HG03520 (cell line): ENCODE measurements around the gene CCDC195.
"Not testable (repeated sequence)": the region's sequence is repeated elsewhere in the genome, so short reads cannot be mapped to it uniquely, and the experiment has no call there.

Experiments
- ATAC-seq: cut with Tn5 transposase; IDR thresholded peaks from one replicate; pipeline ENCODE4 v1.9.1; 2021; ENCODE audit warnings: mild to moderate bottlenecking, moderate library complexity; ENCODE audit not compliant: unreplicated experiment

The CCDC195 gene

GRCh38 chr2:224691563-224691962 is 24.6 kb downstream of the CCDC195 start:
- ATAC-seq = no peak

GRCh38 chr2:224690868-224691267 is 25.3 kb downstream of the CCDC195 start:
- ATAC-seq = no peak

- no peak for ATAC-seq
Measured at GRCh38 chr2:224689539-224689938, 26.6 kb downstream of the CCDC195 start.

GRCh38 chr2:224688997-224689396 is 27.2 kb downstream of the CCDC195 start:
- no peak for ATAC-seq

GRCh38 chr2:224687156-224687555 is 29.0 kb downstream of the CCDC195 start:
- no peak for ATAC-seq

GRCh38 chr2:224685121-224685520 is 31.0 kb downstream of the CCDC195 start:
- ATAC-seq = no peak

- no peak for ATAC-seq
Measured at GRCh38 chr2:224682134-224682533, 34.0 kb downstream of the CCDC195 start.

GRCh38 chr2:224671731-224672130 is 44.4 kb downstream of the CCDC195 start:
- ATAC-seq = no peak

- ATAC-seq = no peak
Measured at GRCh38 chr2:224670203-224670602, 46.0 kb downstream of the CCDC195 start.

- ATAC-seq = no peak
Measured at GRCh38 chr2:224669449-224669848, 46.7 kb downstream of the CCDC195 start.

- ATAC-seq = no peak
Measured at GRCh38 chr2:224668123-224668909, 47.8 kb downstream of the CCDC195 start.

GRCh38 chr2:224666951-224667553 is 49.1 kb downstream of the CCDC195 start:
- peak; percentile 93 for ATAC-seq

GRCh38 chr2:224663322-224663721 is 52.8 kb downstream of the CCDC195 start:
- not testable (repeated sequence) for ATAC-seq

GRCh38 chr2:224661708-224662107 is 54.5 kb downstream of the CCDC195 start:
- not testable (repeated sequence) for ATAC-seq

GRCh38 chr2:224659714-224660113 is 56.5 kb downstream of the CCDC195 start:
- no peak for ATAC-seq

GRCh38 chr2:224658780-224659405 is 57.3 kb downstream of the CCDC195 start:
- ATAC-seq = no peak

GRCh38 chr2:224657349-224657748 is 58.8 kb downstream of the CCDC195 start:
- ATAC-seq = peak; percentile 66

GRCh38 chr2:224655006-224655537 is 61.1 kb downstream of the CCDC195 start:
- ATAC-seq = no peak
